ENCODE measurements around the gene PKP1. TPM values are rescaled to one million over a fixed set of nuclear protein-coding genes. Genes with fewer than 3 reads are reported as not detected.
A peak's percentile ranks its signal among the peaks of the same experiment; 100 is the strongest.

The PKP1 gene
- total and polyA plus RNA-seq, 4 donors: 0.08 to 0.39 (median 0.21) TPM

GRCh38 chr1:201331166-201331565, 47.9 kb downstream of the PKP1 start:
- no peaks in the 10 kb centered on the region for H3K4me1 ChIP-seq (ENCODE audit: control insufficient read depth in 1 of 2, insufficient read depth in 2 of 2, low read length in 2 of 2)
- no peak for ATAC-seq (ENCODE audit: low FRiP score)
- H3K36me3 ChIP-seq (ENCODE audit: control insufficient read depth in 1 of 2, insufficient read depth in 2 of 2, low read length in 1 of 2): no peaks in the 10 kb centered on the region
- peak in 1 of 2 donors; percentile 9 for DNase-seq
- H3K9me3 ChIP-seq (ENCODE audit: control insufficient read depth, low read length): no peaks in the 10 kb centered on the region
- H3K27ac ChIP-seq (ENCODE audit: low read depth in 1 of 2, low read length in 2 of 2): no peak overlapping the region
- H3K27me3 ChIP-seq (ENCODE audit: control insufficient read depth in 1 of 2, insufficient read depth in 2 of 2, low read length in 1 of 2): no peaks in the 10 kb centered on the region
- WGBS, 2 donors: 89 to 94% methylated on average over 7 of the region's 7 CpGs
- intact Hi-C loops (cut with DNase I): no loop called here
- H3K4me3 ChIP-seq (ENCODE audit: low read length in 2 of 2): no peak overlapping the region

- DNase-seq (peak; percentile 28 to 38), ATAC-seq (ENCODE audit: low FRiP score) (no peak)
- Histone ChIP-seq H3K27me3 (ENCODE audit: control insufficient read depth in 1 of 2, insufficient read depth in 2 of 2, low read length in 1 of 2) (no peaks in the 10 kb centered on the region), H3K4me1 (ENCODE audit: control insufficient read depth in 1 of 2, insufficient read depth in 2 of 2, low read length in 2 of 2) (no peaks in the 10 kb centered on the region), H3K4me3 (ENCODE audit: low read length in 2 of 2) (no peak overlapping the region), H3K36me3 (ENCODE audit: control insufficient read depth in 1 of 2, insufficient read depth in 2 of 2, low read length in 1 of 2) (no peaks in the 10 kb centered on the region), H3K9me3 (ENCODE audit: control insufficient read depth, low read length) (no peaks in the 10 kb centered on the region), H3K27ac (ENCODE audit: low read depth in 1 of 2, low read length in 2 of 2) (no peak overlapping the region)
- WGBS, 2 donors: 92 to 93% methylated on average over 7 to 8 of the region's 8 CpGs
- intact Hi-C loops (cut with DNase I): no loop called here
Observed at GRCh38 chr1:201332021-201332420, 48.7 kb downstream of the PKP1 start.

GRCh38 chr1:201332616-201333335, 49.5 kb downstream of the PKP1 start:
- no peaks in the 10 kb centered on the region for H3K27me3 ChIP-seq (ENCODE audit: control insufficient read depth in 1 of 2, insufficient read depth in 2 of 2, low read length in 1 of 2)
- H3K4me3 ChIP-seq (ENCODE audit: low read length in 2 of 2): no peak overlapping the region
- H3K36me3 ChIP-seq (ENCODE audit: control insufficient read depth in 1 of 2, insufficient read depth in 2 of 2, low read length in 1 of 2): no peaks in the 10 kb centered on the region
- H3K4me1 ChIP-seq (ENCODE audit: control insufficient read depth in 1 of 2, insufficient read depth in 2 of 2, low read length in 2 of 2): no peaks in the 10 kb centered on the region
- no peak overlapping the region for H3K27ac ChIP-seq (ENCODE audit: low read depth in 1 of 2, low read length in 2 of 2)
- ATAC-seq (ENCODE audit: low FRiP score): no peak
- H3K9me3 ChIP-seq (ENCODE audit: control insufficient read depth, low read length): no peaks in the 10 kb centered on the region
- 94 to 96% methylated on average over 10 of the region's 10 CpGs for WGBS, 2 donors
- intact Hi-C loops (cut with DNase I): no loop called here
- peak; percentile 29 to 62 for DNase-seq

GRCh38 chr1:201334325-201335173, 51.2 kb downstream of the PKP1 start:
- H3K9me3 ChIP-seq (ENCODE audit: control insufficient read depth, low read length): no peaks in the 10 kb centered on the region
- no peaks in the 10 kb centered on the region for H3K36me3 ChIP-seq (ENCODE audit: control insufficient read depth in 1 of 2, insufficient read depth in 2 of 2, low read length in 1 of 2)
- H3K4me1 ChIP-seq (ENCODE audit: control insufficient read depth in 1 of 2, insufficient read depth in 2 of 2, low read length in 2 of 2): no peaks in the 10 kb centered on the region
- H3K27ac ChIP-seq (ENCODE audit: low read depth in 1 of 2, low read length in 2 of 2): no peak overlapping the region
- H3K27me3 ChIP-seq (ENCODE audit: control insufficient read depth in 1 of 2, insufficient read depth in 2 of 2, low read length in 1 of 2): no peaks in the 10 kb centered on the region
- ATAC-seq (ENCODE audit: low FRiP score): no peak
- H3K4me3 ChIP-seq (ENCODE audit: low read length in 2 of 2): no peak overlapping the region
- DNase-seq: peak; percentile 16 to 23
- 78% methylated on average over 11 of the region's 11 CpGs for WGBS, 2 donors
- intact Hi-C loops (cut with DNase I): no loop called here

GRCh38 chr1:201335174-201335870, 52.0 kb downstream of the PKP1 start:
- H3K27ac ChIP-seq (ENCODE audit: low read depth in 1 of 2, low read length in 2 of 2): no peak overlapping the region
- 87 to 88% methylated on average over 10 of the region's 10 CpGs for WGBS, 2 donors
- H3K4me1 ChIP-seq (ENCODE audit: control insufficient read depth in 1 of 2, insufficient read depth in 2 of 2, low read length in 2 of 2): no peaks in the 10 kb centered on the region
- no peaks in the 10 kb centered on the region for H3K9me3 ChIP-seq (ENCODE audit: control insufficient read depth, low read length)
- no peaks in the 10 kb centered on the region for H3K36me3 ChIP-seq (ENCODE audit: control insufficient read depth in 1 of 2, insufficient read depth in 2 of 2, low read length in 1 of 2)
- H3K27me3 ChIP-seq (ENCODE audit: control insufficient read depth in 1 of 2, insufficient read depth in 2 of 2, low read length in 1 of 2): no peaks in the 10 kb centered on the region
- H3K4me3 ChIP-seq (ENCODE audit: low read length in 2 of 2): no peak overlapping the region
- DNase-seq (peak; percentile 19 to 40), ATAC-seq (ENCODE audit: low FRiP score) (no peak)
- intact Hi-C loops (cut with DNase I): no loop called here

GRCh38 chr1:201335901-201336300, 52.6 kb downstream of the PKP1 start:
- H3K4me1 ChIP-seq (ENCODE audit: control insufficient read depth in 1 of 2, insufficient read depth in 2 of 2, low read length in 2 of 2): no peaks in the 10 kb centered on the region
- H3K36me3 ChIP-seq (ENCODE audit: control insufficient read depth in 1 of 2, insufficient read depth in 2 of 2, low read length in 1 of 2): no peaks in the 10 kb centered on the region
- H3K9me3 ChIP-seq (ENCODE audit: control insufficient read depth, low read length): no peaks in the 10 kb centered on the region
- intact Hi-C loops (cut with DNase I): no loop called here
- no peak overlapping the region for H3K27ac ChIP-seq (ENCODE audit: low read depth in 1 of 2, low read length in 2 of 2)
- DNase-seq (peak; percentile 12 to 26), ATAC-seq (ENCODE audit: low FRiP score) (no peak)
- H3K27me3 ChIP-seq (ENCODE audit: control insufficient read depth in 1 of 2, insufficient read depth in 2 of 2, low read length in 1 of 2): no peaks in the 10 kb centered on the region
- H3K4me3 ChIP-seq (ENCODE audit: low read length in 2 of 2): no peak overlapping the region
- WGBS, 2 donors: 80 to 82% methylated on average over 3 of the region's 3 CpGs

- Histone ChIP-seq H3K36me3 (ENCODE audit: control insufficient read depth in 1 of 2, insufficient read depth in 2 of 2, low read length in 1 of 2) (no peaks in the 10 kb centered on the region), H3K4me3 (ENCODE audit: low read length in 2 of 2) (no peak overlapping the region), H3K27ac (ENCODE audit: low read depth in 1 of 2, low read length in 2 of 2) (no peak overlapping the region), H3K4me1 (ENCODE audit: control insufficient read depth in 1 of 2, insufficient read depth in 2 of 2, low read length in 2 of 2) (no peaks in the 10 kb centered on the region), H3K9me3 (ENCODE audit: control insufficient read depth, low read length) (no peaks in the 10 kb centered on the region), H3K27me3 (ENCODE audit: control insufficient read depth in 1 of 2, insufficient read depth in 2 of 2, low read length in 1 of 2) (no peaks in the 10 kb centered on the region)
- DNase-seq: peak; percentile 23 to 53
- ATAC-seq (ENCODE audit: low FRiP score): no peak
- intact Hi-C loops (cut with DNase I): no loop called here
- 93 to 94% methylated on average over 9 of the region's 9 CpGs for WGBS, 2 donors
Observed at GRCh38 chr1:201336711-201337450, 53.6 kb downstream of the PKP1 start.

- 85 to 92% methylated on average over 1 of the region's 1 CpG for WGBS, 2 donors
- Histone ChIP-seq H3K27ac (ENCODE audit: low read depth in 1 of 2, low read length in 2 of 2) (no peak overlapping the region), H3K4me3 (ENCODE audit: low read length in 2 of 2) (no peak overlapping the region), H3K4me1 (ENCODE audit: control insufficient read depth in 1 of 2, insufficient read depth in 2 of 2, low read length in 2 of 2) (no peaks in the 10 kb centered on the region), H3K27me3 (ENCODE audit: control insufficient read depth in 1 of 2, insufficient read depth in 2 of 2, low read length in 1 of 2) (no peaks in the 10 kb centered on the region), H3K36me3 (ENCODE audit: control insufficient read depth in 1 of 2, insufficient read depth in 2 of 2, low read length in 1 of 2) (no peaks in the 10 kb centered on the region), H3K9me3 (ENCODE audit: control insufficient read depth, low read length) (no peaks in the 10 kb centered on the region)
- ATAC-seq (ENCODE audit: low FRiP score) (no peak), DNase-seq (no peak)
- intact Hi-C loops (cut with DNase I): no loop called here
Observed at GRCh38 chr1:201341377-201341776, 58.1 kb downstream of the PKP1 start.
